Stimulated activated CD8-positive, alpha-beta memory T cell treated with anti-CD3 and anti-CD28 coated beads, Interleukin-15, amount 100 ng/mL, for 1 hour (primary cell): ENCODE measurements around the gene CINP.
"Not testable (repeated sequence)": the region's sequence is repeated elsewhere in the genome, so short reads cannot be mapped to it uniquely, and the experiment has no call there.

Source experiments
- DNase-seq: peaks from one replicate; pipeline ENCODE4 v3.0.0-alpha.2; 2020; ENCODE audit warnings: low read depth

CINP gene

DNA sequence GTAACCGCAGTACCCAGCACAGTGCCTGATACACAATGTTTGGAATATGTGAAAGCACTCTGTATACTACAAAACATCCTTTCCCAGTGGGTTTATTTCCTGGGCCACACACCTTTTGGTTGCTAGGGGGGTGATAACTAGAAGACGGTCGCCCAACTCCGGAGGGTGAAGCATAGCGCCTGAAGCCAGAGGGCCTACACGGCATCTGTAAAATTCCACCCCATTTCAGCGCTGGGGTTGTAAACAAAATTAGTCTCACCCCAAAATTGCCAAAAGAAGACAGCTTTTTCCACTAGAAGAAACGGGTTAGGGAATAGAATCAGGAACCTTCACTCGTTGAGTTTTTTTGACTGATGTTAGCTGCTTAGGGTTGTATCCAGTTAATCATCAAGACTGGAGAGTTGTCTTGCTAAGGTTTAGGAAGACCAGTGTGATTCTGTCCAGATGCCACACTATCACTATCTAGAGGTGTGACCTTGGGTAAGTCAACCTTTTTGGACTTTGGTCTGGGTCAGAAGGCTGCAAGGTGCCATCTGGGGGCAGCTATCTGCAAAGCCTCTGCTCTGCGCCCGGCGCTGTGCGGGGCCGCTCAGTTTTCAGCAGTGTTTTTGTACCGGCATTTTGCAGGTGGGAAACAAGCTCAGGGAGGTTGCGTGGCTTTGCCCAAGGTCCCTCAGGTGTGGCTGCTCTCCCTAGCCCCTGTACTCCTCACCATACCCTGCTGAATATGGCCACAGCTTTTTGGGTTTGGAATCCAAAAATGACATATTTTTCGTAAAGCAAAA, 41.8 kb downstream of the CINP start:
- no peak for DNase-seq

DNA sequence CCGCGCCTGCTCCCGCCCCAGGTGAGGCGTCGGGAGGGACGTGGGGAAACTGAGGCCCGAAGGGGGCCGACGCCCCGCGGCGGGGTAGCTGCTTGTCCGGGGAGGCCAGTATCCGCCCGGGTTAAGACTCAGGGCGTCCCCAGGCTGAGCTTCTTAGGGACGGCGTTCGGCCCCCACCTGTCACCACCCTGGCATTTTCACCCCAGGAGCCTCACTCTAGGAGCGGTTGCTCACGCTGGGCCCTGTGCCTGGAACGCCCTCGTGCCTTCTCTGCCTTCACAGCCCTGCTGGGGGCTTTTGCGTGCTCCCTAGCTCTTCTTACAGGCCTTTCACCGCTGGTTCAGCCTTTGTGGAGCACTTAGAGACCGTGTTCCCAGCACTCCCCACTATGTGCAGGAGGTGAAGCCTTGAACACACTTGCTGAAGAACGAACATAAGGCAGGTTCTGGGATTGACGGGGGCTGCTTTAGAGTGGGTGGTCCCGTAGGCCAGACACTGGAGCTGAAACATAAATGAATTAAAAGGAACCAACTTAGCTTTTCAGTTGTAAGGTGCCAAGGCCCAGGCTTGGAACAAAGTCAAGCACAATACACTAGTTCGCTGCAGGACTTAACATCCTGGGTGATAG, 42.5 kb downstream of the CINP start:
- no peak for DNase-seq

DNA sequence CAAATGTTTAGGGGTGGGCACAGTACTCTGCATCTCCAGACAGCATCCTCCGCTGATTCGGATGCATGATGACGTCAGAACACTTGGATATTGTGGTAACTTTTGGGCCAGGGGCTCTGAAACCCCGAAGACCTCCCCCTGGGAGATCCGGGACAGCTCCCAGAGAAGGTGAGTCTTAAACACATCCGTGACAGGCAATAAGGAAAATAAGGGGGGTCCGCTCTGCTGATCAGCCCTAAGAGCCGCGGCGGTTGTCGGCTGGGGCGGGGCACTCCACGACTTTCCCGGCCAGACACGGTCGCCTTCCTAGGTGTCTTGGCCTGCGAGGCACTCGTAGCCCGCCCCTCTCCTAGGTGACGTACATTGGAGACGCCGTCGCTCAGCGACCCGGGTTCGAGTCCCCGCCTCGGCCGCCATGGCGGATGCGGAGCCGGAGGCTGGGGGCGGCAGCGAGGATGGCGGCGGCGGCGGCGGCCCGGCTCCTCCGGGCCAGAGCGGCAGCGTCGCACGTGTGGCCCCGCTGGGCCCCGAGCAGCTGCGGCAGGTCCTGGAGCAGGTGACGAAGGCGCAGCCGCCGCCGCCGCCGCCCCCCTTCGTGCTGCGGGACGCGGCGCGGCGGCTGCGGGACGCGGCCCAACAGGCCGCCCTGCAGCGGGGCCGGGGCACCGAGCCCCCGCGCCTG, 43.2 kb downstream of the CINP start, which contains the start of gene ZNF839:
Gene ZNF839 (plus strand): TSS at position 396 of the 682 bp plus-strand sequence. CDS start 20 bp downstream, at position 416.
- peak; percentile 88 for DNase-seq

DNA sequence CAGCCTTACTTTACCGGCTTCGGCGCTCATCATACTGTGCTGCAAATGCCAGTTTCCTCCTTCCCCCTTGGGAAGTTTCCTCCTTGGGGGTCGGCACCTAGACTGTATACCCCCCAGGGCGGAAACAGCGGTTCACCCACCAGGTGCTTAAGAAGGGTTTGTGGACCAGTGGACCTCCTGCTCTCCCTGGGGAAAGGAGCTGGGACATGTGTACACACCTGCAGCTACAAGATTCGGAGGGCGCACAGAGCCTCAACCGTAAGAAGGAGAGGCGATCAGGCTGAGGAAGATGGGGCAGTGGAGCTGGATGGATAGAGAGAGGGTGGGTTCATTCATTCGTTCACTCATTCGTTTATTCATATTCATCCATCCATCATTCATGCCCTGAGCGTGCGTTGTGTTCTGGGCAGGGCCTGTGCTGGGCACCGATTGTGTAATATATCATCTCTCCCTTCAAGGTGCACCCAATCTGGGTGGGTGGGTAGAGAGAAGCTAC, 43.9 kb downstream of the CINP start:
- no peak for DNase-seq

DNA sequence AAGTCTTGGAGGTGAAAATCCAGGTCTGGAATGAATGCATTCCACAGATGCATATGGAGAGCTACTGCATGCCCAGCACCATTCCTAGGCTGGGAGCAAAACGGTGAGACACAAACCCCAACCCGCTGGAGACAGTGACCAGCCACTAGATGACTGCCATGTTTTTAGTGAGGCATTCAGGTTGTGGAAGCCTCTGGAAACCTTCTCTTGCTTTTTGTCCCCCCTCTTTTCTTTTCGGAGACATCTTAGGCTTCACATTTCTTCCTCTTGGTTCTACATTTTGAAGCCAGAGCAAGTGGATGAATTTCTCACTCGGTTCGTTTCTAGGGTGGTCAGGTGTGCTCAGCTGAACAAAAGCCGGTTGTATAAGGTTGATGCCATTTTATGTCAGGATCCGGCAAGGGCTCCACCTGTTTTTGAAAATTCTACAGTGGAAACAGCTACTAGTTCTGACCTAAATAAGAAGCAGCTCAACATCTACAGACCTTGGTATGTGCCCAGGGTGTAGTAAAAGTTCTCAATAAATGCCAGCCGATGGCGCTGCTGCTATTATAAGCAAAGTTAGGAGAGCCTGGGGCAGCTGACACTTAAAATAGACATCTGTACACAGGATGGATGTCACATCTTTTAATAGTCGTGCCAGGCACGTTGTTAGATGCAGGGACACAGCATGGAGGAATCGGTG, 45.0 kb downstream of the CINP start:
- no peak for DNase-seq

DNA sequence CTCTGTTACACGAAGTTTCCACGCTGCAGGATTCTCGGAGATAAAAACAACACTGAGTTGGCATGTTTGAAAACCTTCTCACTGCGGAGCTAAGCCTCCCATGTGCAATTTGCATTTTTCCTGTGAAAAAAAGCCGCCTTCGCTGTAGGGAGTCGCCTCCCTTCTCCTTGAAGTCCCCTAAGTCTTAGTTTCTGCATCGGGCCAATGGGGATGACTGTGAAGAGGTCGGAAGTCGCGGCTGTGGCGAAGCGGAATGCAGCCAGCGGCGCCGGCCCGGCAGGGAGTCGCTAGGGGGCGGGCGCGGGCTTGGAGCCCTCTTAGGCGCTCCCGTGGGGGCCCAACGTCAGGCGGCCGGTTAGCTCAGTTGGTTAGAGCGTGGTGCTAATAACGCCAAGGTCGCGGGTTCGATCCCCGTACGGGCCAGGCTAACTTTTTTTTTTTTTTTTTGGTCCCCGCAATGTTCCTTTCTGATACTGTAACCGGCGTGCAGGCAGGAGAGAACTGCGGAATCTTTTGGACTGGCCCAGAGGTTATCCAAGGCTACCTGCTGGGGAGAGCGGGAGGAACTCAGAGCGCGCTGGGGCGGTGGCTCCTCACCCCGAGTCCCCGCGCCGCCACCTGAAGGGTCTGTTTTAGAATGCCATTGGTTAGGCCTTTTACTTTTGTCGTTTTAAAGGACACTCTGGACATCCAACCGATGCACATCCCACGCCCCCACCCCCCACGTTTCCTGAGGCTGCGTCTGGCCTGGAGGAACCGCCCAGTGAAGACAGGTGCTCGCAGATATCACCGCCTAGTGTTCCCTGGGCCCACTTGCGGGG, 45.7 kb downstream of the CINP start:
- peak; percentile 89 for DNase-seq

DNA sequence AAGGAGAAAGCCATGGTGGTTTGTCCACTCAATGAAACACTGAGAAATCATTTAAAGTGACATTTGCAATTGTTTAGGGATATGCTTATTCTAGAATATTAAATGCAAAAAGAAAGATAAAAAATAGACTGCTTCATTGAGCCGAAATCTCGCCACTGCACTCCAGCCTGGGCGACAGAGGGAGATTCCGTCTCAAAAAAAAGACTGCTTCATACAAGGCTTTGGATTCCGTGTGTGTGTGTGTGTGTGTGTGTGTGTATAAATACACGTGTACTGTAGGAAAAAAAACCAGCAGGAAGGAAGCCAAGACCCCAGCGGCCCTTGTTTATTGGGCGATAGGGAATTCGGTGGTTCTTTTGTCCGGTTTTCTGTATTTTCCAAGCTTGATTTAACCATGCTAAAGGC, 46.4 kb downstream of the CINP start:
- no peak for DNase-seq

DNA sequence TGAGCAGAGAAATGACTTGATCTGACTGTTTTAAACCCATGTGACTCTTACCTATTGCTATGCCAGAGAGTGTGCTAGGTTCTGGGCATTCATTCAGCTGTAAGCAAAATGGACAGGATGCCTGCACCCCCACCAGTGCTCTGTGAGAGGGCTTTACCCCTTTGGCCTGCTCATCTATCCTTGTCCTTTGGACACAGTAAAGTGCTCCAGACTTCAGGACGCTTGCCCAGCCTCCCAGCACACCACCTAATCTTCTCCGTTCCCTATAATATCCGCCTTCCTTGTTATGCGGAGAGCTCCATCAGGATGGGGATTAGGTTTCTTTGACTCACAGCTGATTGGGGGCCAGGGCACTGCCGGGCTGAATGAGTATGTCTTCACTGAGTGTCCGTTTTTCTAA, 47.6 kb downstream of the CINP start:
- DNase-seq = no peak

DNA sequence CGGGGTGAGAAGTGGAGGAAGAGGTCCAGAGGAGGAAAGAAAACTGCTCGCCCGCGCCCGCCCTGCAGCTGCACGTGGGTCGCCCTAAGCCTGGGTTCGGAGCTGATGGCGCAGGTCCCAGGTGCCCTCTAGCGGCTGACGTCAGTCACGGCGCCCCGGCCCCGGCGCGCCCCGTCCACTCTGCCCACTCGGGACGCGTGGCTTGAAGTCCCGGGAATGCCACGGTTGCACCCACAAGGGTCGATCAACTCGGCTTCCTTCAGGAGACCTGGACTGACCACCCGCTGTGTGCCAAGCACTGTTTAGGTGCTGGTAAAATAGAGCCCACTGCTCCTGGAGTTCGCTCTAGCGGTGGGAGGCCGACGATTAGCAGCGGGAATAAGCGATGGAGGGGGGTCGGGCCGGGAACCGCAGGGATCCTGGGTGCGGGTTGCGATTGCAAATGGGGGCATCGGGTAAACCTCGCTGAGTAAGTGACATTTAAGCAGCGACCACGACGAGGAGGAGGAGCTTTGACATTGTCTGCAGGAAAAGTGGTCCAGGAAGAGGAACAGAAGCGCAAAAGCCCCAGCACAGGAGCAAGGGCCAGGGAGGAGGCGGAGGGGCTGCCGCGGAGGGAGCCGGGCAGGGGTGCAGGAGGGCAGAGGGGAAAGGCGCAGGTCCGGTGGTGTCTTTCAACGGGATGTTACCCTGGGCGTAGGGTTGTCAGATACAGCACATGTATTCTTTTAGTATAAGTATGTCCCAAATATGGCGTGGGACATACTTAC, 48.3 kb downstream of the CINP start:
- DNase-seq = peak; percentile 65

DNA sequence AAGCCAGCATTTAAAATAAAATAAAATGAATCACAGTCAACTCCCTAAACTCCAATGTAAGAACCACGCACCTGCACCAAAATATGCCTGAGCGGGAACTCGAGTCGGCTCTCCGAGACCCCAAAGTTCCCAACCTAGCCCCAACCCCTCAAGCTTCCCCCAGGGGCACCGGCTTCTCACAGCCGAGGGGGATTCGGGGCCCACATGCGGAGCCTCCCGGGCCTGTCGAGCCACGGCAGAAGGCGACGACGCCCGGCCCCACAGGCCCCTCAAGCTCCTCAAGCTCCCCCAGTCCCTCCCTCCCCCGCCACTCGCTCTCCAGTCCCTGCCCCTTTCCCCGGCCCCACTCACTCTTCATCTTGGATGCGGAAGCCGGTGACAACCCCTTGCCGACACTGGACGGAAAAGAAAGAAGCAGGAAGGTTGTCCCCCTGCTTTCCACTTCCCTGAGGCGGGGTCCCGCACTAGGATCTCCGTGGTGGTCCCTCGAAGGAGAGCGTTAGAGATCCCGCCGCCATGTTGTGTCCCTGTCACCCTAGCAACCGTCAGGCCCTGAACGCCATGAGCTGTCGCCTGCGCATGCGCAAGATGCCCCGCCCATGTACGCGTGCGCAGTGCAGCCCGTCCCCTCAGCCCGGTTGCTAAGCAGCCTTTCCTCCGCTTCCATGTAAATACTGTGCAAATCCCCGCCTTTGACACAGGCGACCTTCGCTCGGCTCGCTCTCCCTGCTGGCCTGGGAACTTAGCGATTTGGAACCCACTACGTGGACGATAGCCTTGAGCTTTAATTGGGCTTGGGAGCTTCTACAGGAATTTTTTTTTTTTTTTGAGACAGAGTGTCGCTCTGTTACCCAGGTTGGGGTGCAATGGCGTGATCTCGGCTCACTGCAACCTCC, 57.8 kb downstream of the CINP start, which contains the start of gene MOK:
Gene MOK (minus strand): TSS at position 554 of the 896 bp plus-strand sequence. CDS start 196 bp downstream, at position 358.
- peak; percentile 92 for DNase-seq

DNA sequence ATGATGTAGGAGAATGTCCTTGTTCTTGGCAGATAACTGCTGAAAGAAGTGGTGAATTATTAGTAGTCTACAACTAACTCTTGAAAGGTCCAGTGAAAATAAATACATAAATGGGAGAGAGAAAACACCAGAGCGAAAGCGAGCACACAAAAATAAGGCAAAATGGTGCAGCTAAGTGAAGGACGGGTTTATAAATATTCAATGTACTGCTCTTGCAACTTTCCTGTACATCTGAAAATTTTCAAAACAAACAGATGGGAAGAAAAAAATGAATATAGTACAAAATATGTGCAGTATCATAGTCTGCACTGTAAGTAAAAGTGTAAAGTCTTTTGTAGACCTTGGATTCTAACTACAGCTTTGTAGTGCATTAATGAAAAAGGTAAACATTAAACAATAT, 59.0 kb downstream of the CINP start:
- no peak for DNase-seq

DNA sequence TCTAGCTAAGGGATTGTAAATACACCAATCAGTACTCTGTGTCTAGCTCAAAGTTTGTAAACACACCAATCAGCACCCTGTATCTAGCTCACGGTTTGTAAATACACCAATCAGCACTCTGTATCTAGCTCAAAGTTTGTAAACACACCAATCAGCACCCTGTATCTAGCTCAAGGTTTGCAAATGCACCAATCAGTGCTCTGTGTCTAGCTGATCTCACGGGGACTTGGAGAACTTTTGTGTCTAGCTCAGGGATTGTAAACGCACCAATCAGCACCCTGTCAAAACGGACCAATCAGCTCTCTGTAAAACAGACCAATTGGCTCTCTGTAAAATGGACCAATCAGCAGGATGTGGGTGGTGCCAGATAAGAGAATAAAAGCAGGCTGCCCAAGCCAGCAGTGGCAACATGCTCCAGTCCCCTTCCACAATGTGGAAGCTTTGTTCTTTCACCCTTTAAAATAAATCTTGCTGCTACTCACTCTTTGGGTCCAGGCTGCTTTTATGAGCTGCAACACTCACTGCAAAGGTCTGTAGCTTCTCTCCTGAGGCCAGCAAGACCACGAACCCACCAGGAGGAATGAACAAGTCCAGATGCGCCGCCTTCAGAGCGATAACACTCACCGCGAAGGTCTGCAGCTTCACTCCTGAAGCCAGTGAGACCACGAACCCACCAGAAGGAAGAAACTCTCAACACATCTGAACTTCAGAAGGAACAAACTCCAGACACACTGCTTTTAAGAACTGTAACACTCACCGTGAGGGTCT, 64.2 kb downstream of the CINP start:
- not testable (repeated sequence) for DNase-seq
